ENCODE data around the gene SLC35A3.
A peak's percentile ranks its signal among the peaks of the same experiment; 100 is the strongest.

Gene SLC35A3

GRCh38 chr1:100028765-100029164, 59.0 kb downstream of the SLC35A3 start:
- in situ Hi-C loops (cut with HindIII; ENCODE audit: low sequenced_read_pairs): no loop called here
- TF ChIP-seq CTCF (IDR thresholded peaks at IDR 0.05; ENCODE audit: low read depth, low read length, missing control alignments): no peak
- DNase-seq (ENCODE audit: low read depth): no peak
- no peak overlapping the region for H3K4me3 ChIP-seq (ENCODE audit: low read depth, low read length)

- in situ Hi-C loops (cut with HindIII; ENCODE audit: low sequenced_read_pairs): no loop called here
- TF ChIP-seq CTCF (IDR thresholded peaks at IDR 0.05; ENCODE audit: low read depth, low read length, missing control alignments): peak; percentile 40
- no peak for DNase-seq (ENCODE audit: low read depth)
- H3K4me3 ChIP-seq (ENCODE audit: low read depth, low read length): no peak overlapping the region
These were observed 64.7 kb downstream of the SLC35A3 start for GRCh38 chr1:100034470-100034869.

- no peak for DNase-seq (ENCODE audit: low read depth)
- no peak overlapping the region for H3K4me3 ChIP-seq (ENCODE audit: low read depth, low read length)
- in situ Hi-C loops (cut with HindIII; ENCODE audit: low sequenced_read_pairs): no loop called here
- TF ChIP-seq CTCF (IDR thresholded peaks at IDR 0.05; ENCODE audit: low read depth, low read length, missing control alignments): no peak
These were observed 65.4 kb downstream of the SLC35A3 start for GRCh38 chr1:100035214-100035613.

GRCh38 chr1:100036718-100037655, 67.2 kb downstream of the SLC35A3 start:
- DNase-seq (ENCODE audit: low read depth): no peak
- no peak for TF ChIP-seq CTCF (IDR thresholded peaks at IDR 0.05; ENCODE audit: low read depth, low read length, missing control alignments)
- H3K4me3 ChIP-seq (ENCODE audit: low read depth, low read length): peak overlapping the region; percentile 91
- in situ Hi-C loops (cut with HindIII; ENCODE audit: low sequenced_read_pairs): no loop called here

GRCh38 chr1:100037656-100037926, 67.8 kb downstream of the SLC35A3 start:
- TF ChIP-seq CTCF (IDR thresholded peaks at IDR 0.05; ENCODE audit: low read depth, low read length, missing control alignments): no peak
- in situ Hi-C loops (cut with HindIII; ENCODE audit: low sequenced_read_pairs): no loop called here
- H3K4me3 ChIP-seq (ENCODE audit: low read depth, low read length): peak overlapping the region; percentile 91
- DNase-seq (ENCODE audit: low read depth): no peak

GRCh38 chr1:100037927-100038659, 68.3 kb downstream of the SLC35A3 start:
- no peak for TF ChIP-seq CTCF (IDR thresholded peaks at IDR 0.05; ENCODE audit: low read depth, low read length, missing control alignments)
- peak; percentile 50 for DNase-seq (ENCODE audit: low read depth)
- in situ Hi-C loops (cut with HindIII; ENCODE audit: low sequenced_read_pairs): no loop called here
- H3K4me3 ChIP-seq (ENCODE audit: low read depth, low read length): peak overlapping the region; percentile 91
